ENCODE measurements around the gene PRKCA. TPM values are rescaled to one million over a fixed set of nuclear protein-coding genes. Genes with fewer than 3 reads are reported as not detected.
A peak's percentile ranks its signal among the peaks of the same experiment; 100 is the strongest.

The PRKCA gene
- total and polyA plus RNA-seq, 2 of the 13 experiments (the other 11 are each of a cell fraction or from before 2014, with no cell fraction given): 18.5 to 21.5 TPM

DNA sequence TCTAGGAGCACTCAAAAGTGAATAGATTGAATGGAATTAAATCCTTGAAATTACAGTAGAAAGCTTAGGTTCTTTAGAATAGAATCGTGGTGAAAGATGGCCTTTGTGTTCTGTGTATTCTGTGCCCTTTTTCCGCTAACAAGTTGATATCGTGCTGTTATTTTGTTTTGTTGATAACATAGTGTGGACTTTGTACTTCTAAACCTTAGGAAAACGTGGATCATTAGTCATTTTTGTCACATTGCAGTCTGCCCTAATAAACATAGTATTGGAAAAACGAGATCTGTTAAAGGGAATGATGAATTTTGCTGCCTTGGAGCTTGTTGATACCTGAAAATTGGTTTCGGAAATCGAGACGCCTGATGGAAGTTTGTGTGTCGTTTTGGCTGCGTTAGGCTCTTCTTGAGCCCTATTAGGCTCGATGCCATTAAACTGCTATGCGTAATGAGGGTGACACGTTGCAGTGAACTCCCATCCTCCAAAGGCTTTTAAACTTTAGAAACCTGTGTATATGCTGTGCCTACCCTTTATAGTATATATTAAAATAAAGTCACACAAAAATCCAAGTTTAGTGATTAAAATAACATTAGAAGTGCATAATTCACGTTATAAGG is 145.7 kb downstream of the PRKCA start (continued):
- TF ChIP-seq, protein P1, sequence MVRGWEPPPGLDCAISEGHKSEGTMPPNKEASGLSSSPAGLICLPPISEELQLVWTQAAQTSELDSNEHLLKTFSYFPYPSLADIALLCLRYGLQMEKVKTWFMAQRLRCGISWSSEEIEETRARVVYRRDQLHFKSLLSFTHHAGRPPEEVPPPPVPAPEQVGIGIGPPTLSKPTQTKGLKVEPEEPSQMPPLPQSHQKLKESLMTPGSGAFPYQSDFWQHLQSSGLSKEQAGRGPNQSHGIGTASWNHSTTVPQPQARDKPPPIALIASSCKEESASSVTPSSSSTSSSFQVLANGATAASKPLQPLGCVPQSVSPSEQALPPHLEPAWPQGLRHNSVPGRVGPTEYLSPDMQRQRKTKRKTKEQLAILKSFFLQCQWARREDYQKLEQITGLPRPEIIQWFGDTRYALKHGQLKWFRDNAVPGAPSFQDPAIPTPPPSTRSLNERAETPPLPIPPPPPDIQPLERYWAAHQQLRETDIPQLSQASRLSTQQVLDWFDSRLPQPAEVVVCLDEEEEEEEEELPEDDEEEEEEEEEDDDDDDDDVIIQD (CRISPR knock-in tag; IDR thresholded peaks at IDR 0.05; ENCODE audit: low read depth): peak; percentile 80; the same call in 1 of the 2 replicates
- TF ChIP-seq NKX3-1 (CRISPR knock-in tag; IDR thresholded peaks at IDR 0.05) (no peak), KLF9 (CRISPR knock-in tag; IDR thresholded peaks at IDR 0.05; ENCODE audit: low read depth) (no peak), ZNF839 (CRISPR knock-in tag; IDR thresholded peaks at IDR 0.05; ENCODE audit: borderline replicate concordance) (no peak)
- TF ChIP-seq, protein P2, sequence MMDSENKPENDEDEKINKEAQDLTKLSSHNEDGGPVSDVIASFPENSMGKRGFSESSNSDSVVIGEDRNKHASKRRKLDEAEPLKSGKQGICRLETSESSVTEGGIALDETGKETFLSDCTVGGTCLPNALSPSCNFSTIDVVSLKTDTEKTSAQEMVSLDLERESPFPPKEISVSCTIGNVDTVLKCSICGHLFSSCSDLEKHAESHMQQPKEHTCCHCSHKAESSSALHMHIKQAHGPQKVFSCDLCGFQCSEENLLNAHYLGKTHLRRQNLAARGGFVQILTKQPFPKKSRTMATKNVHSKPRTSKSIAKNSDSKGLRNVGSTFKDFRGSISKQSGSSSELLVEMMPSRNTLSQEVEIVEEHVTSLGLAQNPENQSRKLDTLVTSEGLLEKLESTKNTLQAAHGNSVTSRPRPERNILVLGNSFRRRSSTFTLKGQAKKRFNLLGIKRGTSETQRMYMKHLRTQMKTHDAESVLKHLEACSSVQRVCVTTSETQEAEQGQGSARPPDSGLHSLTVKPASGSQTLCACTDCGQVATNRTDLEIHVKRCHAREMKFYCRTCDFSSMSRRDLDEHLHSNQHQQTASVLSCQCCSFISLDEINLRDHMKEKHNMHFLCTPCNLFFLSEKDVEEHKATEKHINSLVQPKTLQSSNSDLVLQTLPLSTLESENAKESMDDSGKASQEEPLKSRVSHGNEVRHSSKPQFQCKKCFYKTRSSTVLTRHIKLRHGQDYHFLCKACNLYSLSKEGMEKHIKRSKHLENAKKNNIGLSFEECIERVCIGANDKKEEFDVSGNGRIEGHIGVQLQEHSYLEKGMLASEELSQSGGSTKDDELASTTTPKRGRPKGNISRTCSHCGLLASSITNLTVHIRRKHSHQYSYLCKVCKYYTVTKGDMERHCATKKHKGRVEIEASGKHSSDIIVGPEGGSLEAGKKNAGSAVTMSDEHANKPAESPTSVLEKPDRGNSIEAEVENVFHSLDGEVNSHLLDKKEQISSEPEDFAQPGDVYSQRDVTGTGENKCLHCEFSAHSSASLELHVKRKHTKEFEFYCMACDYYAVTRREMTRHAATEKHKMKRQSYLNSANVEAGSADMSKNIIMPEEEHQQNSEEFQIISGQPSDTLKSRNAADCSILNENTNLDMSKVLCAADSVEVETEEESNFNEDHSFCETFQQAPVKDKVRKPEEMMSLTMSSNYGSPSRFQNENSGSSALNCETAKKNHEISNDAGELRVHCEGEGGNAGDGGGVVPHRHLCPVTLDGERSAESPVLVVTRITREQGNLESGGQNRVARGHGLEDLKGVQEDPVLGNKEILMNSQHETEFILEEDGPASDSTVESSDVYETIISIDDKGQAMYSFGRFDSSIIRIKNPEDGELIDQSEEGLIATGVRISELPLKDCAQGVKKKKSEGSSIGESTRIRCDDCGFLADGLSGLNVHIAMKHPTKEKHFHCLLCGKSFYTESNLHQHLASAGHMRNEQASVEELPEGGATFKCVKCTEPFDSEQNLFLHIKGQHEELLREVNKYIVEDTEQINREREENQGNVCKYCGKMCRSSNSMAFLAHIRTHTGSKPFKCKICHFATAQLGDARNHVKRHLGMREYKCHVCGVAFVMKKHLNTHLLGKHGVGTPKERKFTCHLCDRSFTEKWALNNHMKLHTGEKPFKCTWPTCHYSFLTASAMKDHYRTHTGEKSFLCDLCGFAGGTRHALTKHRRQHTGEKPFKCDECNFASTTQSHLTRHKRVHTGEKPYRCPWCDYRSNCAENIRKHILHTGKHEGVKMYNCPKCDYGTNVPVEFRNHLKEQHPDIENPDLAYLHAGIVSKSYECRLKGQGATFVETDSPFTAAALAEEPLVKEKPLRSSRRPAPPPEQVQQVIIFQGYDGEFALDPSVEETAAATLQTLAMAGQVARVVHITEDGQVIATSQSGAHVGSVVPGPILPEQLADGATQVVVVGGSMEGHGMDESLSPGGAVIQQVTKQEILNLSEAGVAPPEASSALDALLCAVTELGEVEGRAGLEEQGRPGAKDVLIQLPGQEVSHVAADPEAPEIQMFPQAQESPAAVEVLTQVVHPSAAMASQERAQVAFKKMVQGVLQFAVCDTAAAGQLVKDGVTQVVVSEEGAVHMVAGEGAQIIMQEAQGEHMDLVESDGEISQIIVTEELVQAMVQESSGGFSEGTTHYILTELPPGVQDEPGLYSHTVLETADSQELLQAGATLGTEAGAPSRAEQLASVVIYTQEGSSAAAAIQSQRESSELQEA (CRISPR knock-in tag; IDR thresholded peaks at IDR 0.05; ENCODE audit: not compliant biosample characterization): no peak

All from HepG2 (cell line).